ENCODE data around the gene MMP15.

The MMP15 gene

DNA sequence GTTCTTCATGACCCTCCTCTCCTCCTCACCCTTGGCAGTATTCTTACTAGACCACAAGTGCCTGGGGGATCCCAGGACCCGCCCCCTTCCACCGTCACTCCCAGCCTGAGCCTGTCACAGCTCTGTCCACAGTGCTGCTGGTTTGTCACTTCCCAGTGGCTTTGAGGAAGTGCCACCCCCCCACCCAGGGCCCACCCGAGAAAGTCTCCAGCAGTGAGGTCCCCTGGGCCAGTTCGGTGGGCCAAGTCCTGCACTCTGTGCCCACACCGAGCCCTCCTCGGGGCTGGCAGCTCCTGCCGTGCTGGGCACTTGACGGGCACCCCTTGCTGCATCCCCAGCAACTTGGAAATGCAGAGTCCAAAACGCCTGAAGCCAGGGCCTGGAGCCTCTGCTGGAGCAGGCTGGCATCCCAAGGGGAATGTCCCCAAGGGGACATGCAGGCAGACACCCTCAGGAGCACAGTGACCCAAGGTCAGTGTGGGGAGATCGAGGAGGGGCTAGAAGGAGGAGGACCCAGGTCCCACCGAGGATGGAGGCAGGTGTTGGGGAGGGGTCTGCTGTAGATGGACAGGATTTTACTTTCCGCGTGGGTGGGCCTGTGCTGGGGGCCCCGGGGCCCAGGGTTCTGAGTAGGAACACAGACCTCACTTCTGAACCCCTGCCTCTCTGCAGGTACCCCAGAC lies 15.5 kb downstream of the MMP15 start:
- no peaks in the 10 kb centered on the region for H3K4me1 ChIP-seq (ENCODE audit: control insufficient read depth in 1 of 2, insufficient read depth in 1 of 2, low read depth in 1 of 2, low read length in 1 of 2)
- no peaks in the 10 kb centered on the region for H3K9me3 ChIP-seq
- no peak overlapping the region for H3K27ac ChIP-seq
- no peaks in the 10 kb centered on the region for H3K36me3 ChIP-seq
- H3K4me3 ChIP-seq (ENCODE audit: low read depth in 1 of 2, low read length in 1 of 2): no peak overlapping the region
- no peaks in the 10 kb centered on the region for H3K27me3 ChIP-seq
- TF ChIP-seq, protein P1, sequence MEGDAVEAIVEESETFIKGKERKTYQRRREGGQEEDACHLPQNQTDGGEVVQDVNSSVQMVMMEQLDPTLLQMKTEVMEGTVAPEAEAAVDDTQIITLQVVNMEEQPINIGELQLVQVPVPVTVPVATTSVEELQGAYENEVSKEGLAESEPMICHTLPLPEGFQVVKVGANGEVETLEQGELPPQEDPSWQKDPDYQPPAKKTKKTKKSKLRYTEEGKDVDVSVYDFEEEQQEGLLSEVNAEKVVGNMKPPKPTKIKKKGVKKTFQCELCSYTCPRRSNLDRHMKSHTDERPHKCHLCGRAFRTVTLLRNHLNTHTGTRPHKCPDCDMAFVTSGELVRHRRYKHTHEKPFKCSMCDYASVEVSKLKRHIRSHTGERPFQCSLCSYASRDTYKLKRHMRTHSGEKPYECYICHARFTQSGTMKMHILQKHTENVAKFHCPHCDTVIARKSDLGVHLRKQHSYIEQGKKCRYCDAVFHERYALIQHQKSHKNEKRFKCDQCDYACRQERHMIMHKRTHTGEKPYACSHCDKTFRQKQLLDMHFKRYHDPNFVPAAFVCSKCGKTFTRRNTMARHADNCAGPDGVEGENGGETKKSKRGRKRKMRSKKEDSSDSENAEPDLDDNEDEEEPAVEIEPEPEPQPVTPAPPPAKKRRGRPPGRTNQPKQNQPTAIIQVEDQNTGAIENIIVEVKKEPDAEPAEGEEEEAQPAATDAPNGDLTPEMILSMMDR (IDR thresholded peaks at IDR 0.05): no peak

DNA sequence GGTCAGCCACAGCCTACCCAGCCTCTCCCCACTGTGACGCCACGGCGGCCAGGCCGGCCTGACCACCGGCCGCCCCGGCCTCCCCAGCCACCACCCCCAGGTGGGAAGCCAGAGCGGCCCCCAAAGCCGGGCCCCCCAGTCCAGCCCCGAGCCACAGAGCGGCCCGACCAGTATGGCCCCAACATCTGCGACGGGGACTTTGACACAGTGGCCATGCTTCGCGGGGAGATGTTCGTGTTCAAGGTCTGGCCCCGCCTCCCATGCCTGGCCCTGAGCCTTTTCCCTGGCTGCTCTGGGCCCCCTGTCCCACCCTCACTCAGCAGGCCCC lies 16.0 kb downstream of the MMP15 start:
- H3K9me3 ChIP-seq: no peaks in the 10 kb centered on the region
- no peaks in the 10 kb centered on the region for H3K4me1 ChIP-seq (ENCODE audit: control insufficient read depth in 1 of 2, insufficient read depth in 1 of 2, low read depth in 1 of 2, low read length in 1 of 2)
- no peaks in the 10 kb centered on the region for H3K27me3 ChIP-seq
- TF ChIP-seq, protein P1 (IDR thresholded peaks at IDR 0.05): no peak
- H3K36me3 ChIP-seq: no peaks in the 10 kb centered on the region
- no peak overlapping the region for H3K4me3 ChIP-seq (ENCODE audit: low read depth in 1 of 2, low read length in 1 of 2)
- H3K27ac ChIP-seq: no peak overlapping the region

DNA sequence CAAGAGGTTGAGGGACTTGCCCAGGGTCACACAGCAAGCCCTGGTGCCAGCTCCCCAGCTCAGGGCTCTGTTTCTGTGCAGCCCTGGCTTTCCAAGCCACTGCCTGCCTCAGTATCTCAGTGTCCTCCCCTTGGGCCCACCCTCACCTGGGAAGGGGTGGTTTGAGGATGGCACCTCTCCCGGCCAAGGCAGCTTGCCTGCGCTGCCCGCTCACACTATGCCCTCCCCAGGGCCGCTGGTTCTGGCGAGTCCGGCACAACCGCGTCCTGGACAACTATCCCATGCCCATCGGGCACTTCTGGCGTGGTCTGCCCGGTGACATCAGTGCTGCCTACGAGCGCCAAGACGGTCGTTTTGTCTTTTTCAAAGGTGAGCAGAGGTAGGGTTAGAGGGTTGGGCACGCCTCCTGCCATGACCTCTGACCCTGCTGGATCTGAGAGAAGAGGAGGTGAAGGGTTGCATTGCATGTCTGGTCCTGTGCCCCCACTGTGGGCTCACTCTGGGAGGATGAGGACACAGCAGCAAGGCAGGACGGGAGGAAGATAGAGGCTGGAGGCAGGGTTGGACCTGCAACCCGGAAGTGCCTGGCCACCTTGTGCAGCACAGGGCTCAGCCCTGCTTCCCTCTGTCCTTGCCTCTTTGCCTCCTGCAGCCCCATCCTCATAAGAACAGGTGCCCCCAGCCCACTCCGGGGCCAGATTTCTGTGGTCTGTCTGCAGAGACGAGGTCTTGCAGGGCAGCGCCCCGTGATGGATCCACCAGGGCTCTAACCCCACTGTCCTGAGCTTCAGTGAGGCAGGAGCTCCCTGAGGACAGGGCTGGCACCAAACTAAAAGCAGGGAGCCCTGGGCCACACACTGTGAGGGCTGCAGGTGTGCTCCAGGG lies 16.7 kb downstream of the MMP15 start:
- Histone ChIP-seq H3K27me3 (no peaks in the 10 kb centered on the region), H3K9me3 (no peaks in the 10 kb centered on the region), H3K27ac (no peak overlapping the region), H3K4me1 (ENCODE audit: control insufficient read depth in 1 of 2, insufficient read depth in 1 of 2, low read depth in 1 of 2, low read length in 1 of 2) (no peaks in the 10 kb centered on the region), H3K4me3 (ENCODE audit: low read depth in 1 of 2, low read length in 1 of 2) (no peak overlapping the region), H3K36me3 (no peaks in the 10 kb centered on the region)
- TF ChIP-seq, protein P1 (IDR thresholded peaks at IDR 0.05): no peak

DNA sequence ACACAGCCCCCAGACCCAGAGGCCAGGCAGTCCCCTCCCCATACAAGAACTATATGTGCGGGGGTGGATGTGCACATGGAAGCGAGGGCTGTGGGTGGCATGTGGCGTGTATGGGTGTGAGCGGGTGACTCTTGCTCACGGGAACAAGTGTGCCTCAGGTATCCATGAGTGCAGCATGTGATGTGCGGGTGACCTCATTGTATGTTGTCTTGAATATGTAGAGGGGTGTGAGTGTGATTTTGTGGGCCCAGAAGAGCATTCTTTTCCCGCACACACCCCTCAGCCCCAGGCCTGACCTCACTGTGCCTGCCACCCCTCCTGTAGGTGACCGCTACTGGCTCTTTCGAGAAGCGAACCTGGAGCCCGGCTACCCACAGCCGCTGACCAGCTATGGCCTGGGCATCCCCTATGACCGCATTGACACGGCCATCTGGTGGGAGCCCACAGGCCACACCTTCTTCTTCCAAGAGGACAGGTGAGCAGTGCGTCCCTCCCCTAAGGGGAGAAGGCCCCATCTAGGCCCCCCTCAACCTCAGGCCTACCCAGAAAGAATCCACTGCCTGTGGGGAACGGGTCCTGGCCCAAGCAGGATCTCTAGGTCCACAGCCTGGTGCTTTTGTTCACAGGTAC lies 17.4 kb downstream of the MMP15 start:
- TF ChIP-seq, protein P1 (IDR thresholded peaks at IDR 0.05): no peak
- Histone ChIP-seq H3K4me1 (ENCODE audit: control insufficient read depth in 1 of 2, insufficient read depth in 1 of 2, low read depth in 1 of 2, low read length in 1 of 2) (no peaks in the 10 kb centered on the region), H3K27me3 (no peaks in the 10 kb centered on the region), H3K27ac (no peak overlapping the region), H3K36me3 (no peaks in the 10 kb centered on the region), H3K4me3 (ENCODE audit: low read depth in 1 of 2, low read length in 1 of 2) (no peak overlapping the region), H3K9me3 (no peaks in the 10 kb centered on the region)

DNA sequence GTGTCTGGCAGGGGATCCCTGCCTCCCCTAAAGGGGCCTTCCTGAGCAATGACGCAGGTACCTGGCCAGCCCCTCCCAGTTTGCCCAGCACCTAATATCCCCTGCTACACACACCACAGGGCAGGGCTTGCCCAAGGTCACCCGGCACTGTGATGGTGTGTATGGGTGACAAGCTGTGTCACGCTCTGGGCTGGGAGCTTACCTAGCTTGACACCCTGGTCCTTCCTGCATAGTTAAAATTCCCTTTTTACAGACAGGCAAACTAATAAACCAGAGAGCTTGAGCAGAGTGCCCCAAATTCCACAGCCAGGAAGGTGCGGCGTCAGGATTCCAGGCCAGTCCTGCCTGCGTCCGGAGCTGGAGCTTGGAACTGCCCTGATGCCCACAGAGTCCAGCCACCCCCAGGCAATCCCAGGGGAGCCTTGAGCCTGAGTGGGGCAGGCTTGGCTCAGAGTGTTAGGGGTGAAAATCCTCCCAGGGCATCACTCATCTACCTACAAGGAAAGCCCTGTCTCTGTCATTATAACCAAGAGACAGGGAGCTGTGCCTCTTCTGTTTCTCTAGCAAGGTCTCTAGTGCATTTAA lies 18.1 kb downstream of the MMP15 start:
- Histone ChIP-seq H3K4me3 (ENCODE audit: low read depth in 1 of 2, low read length in 1 of 2) (no peak overlapping the region), H3K9me3 (no peaks in the 10 kb centered on the region), H3K27ac (no peak overlapping the region), H3K36me3 (no peaks in the 10 kb centered on the region), H3K4me1 (ENCODE audit: control insufficient read depth in 1 of 2, insufficient read depth in 1 of 2, low read depth in 1 of 2, low read length in 1 of 2) (no peaks in the 10 kb centered on the region), H3K27me3 (no peaks in the 10 kb centered on the region)
- TF ChIP-seq, protein P1 (IDR thresholded peaks at IDR 0.05): no peak
